A549 treated with CORT108297 at 1 μM for 4 hours (cell line): Measurements from ENCODE around the gene OR8H2. TPM values are rescaled to one million over a fixed set of nuclear protein-coding genes. Genes with fewer than 3 reads are reported as not detected.

Experiments used
- total RNA-seq: library from RNA; stranded (reverse); fragments of 200-300 nt; extraction: Qiagen RNA extraction; gene quantifications from 5 replicates; pipeline ENCODE4 v1.2.3, GENCODE V29; 2022

OR8H2 gene, protein sequence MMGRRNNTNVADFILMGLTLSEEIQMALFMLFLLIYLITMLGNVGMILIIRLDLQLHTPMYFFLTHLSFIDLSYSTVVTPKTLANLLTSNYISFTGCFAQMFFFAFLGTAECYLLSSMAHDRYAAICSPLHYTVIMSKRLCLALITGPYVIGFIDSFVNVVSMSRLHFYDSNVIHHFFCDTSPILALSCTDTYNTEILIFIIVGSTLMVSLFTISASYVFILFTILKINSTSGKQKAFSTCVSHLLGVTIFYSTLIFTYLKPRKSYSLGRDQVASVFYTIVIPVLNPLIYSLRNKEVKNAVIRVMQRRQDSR
- total RNA-seq: not detected in 5 replicates

DNA sequence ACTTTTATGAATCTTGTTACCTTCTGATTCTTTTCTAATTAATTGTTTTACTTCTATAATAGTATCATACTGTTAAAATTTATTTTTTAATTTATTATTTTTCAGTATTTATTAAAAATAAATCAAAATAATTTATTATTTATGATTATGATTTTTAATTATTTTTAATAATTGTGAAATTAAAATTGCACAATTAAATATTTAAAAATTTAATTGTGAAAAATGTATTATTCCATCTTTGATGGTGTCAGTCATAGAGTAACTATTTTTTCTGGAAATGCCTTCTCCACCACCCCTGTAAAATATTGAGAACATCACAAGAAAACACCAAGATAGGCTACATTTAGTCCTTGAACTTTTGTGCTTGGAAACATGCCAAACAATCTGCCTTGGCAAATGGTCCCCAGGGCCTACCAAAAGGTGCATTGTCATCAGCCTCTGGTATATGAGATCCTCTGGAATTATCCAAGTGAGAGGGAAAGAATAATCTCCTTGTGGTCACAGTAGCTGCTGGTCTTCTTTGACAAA is at the start of gene OR8H2:
TSS of gene OR8H2 (plus strand) at position 478 of the 528 bp plus-strand sequence. CDS start 1,356 bp downstream, outside the sequence.

DNA sequence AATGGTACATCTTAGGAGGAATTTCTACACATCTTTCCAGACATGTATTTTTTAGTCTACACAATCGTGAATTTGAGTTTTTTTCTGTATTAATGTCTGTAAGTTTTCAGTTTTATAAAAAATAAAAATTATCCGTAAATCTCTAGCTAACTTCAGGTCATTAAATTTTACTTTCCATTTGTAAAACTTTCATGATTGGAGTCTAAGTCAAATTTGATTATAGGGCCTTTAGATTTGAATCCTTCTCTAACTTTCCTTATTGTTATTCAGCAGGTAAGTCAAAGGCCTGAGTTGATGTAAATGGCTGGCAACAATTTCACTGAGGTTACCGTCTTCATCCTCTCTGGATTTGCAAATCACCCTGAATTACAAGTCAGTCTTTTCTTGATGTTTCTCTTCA is 10.5 kb upstream of the OR8H2 start, which contains the start of gene OR8I2:
TSS of gene OR8I2 (plus strand) at position 301 of the 400 bp plus-strand sequence. CDS start at position 301, 0 bp downstream.

DNA sequence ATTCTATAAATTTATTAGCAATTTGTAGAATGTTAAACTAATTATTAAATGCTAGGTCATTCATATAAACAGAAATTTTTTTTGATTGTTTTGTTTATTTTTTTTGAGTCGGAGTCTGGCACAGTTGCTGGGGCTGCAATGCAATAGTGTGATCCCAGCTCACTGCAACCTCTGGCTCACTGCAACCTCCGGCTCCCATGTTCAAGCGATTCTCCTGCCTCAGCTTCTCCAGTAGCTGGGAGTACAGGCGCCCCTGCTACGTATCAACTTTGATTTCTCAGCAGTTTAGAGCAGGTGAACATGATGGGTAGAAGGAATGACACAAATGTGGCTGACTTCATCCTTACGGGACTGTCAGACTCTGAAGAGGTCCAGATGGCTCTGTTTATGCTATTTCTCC is 18.6 kb downstream of the OR8H2 start, which contains the start of gene OR8H3:
TSS of gene OR8H3 (plus strand) at position 301 of the 400 bp plus-strand sequence. CDS start at position 301, 0 bp downstream.

DNA sequence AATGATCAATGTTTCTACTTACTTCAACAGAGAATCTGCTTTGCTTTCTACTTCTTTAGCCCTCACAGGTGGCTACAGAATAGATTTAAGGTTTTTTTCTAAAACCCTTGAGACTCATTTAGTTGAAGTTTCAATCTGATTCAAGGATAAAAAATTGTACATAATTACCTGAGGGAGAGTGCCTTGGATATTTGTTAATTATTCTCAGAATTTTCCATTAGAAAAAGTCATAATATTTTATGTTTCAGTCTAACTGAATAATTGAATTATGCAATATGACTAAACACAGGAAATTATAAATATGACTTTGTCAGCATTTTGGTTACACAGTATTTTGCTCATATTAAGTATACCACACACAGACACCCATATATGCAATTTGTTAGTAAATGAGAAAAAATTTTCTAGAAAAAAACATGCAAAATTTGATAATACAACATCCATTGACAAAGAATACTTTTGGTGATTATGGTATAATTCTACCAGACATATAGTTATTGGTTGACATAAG is 36.7 kb downstream of the OR8H2 start, which contains the start of gene OR8J3:
TSS of gene OR8J3 (minus strand) at position 51 of the 511 bp plus-strand sequence. CDS start 2,483 bp downstream, outside the sequence.

Other genes starting within 250 kb of the OR8H2 start
- not detected in 5 replicates for gene TRIM51, start 220.4 kb upstream of the OR8H2 start, total RNA-seq
- gene OR5W2, start 189.1 kb upstream of the OR8H2 start, total RNA-seq: not detected in 5 replicates
- gene OR5I1, start 167.3 kb upstream of the OR8H2 start, total RNA-seq: not detected in 5 replicates
- gene OR10AG1, start 133.7 kb upstream of the OR8H2 start, total RNA-seq: not detected in 5 replicates
- not detected in 5 replicates for gene OR5F1, start 109.1 kb upstream of the OR8H2 start, total RNA-seq
- gene OR5AS1, start 76.0 kb upstream of the OR8H2 start, total RNA-seq: not detected in 5 replicates
- gene OR8I2, start 10.4 kb upstream of the OR8H2 start, total RNA-seq: not detected in 5 replicates
- not detected in 5 replicates for gene OR8H3, start 18.7 kb downstream of the OR8H2 start, total RNA-seq
- not detected in 5 replicates for gene OR8J3, start 36.5 kb downstream of the OR8H2 start, total RNA-seq
- not detected in 5 replicates for gene OR8K5, start 56.6 kb downstream of the OR8H2 start, total RNA-seq
- not detected in 5 replicates for gene OR5J2, start 72.9 kb downstream of the OR8H2 start, total RNA-seq
- not detected in 5 replicates for gene OR5T2, start 130.6 kb downstream of the OR8H2 start, total RNA-seq
- not detected in 5 replicates for gene OR5T3, start 148.6 kb downstream of the OR8H2 start, total RNA-seq
- gene OR5T1, start 170.5 kb downstream of the OR8H2 start, total RNA-seq: not detected in 5 replicates
- not detected in 5 replicates for gene OR8H1, start 188.6 kb downstream of the OR8H2 start, total RNA-seq
- not detected in 5 replicates for gene OR8K3, start 211.5 kb downstream of the OR8H2 start, total RNA-seq
- gene OR8K1, start 242.4 kb downstream of the OR8H2 start, total RNA-seq: not detected in 5 replicates